GM23338 (cell line): ENCODE data around the gene MYH15. TPM values are rescaled to one million over a fixed set of nuclear protein-coding genes. Genes with fewer than 3 reads are reported as not detected.
A peak's percentile ranks its signal among the peaks of the same experiment; 100 is the strongest.

Experiments
- ATAC-seq: fragments of 200-7000 bp; cut with Tn5 transposase; 3 replicates; pipeline ENCODE4 v1.9.1; 2020
- DNase-seq: peaks from one replicate; pipeline ENCODE4 v3.0.0-alpha.2; 2015; ENCODE audit warnings: low spot score
- H2AFZ ChIP-seq: fragments of 200-600 bp; sonication (generic); 2 replicates; pipeline ENCODE4 v1.8.0; 2016; ENCODE audit warnings: antibody characterized with exemption, mild to moderate bottlenecking, moderate library complexity
- H3F3A ChIP-seq: fragments of 200-600 bp; sonication (generic); replicated peaks from 2 replicates; pipeline ENCODE4 v1.8.0; 2017; ENCODE audit warnings: antibody characterized with exemption, mixed run types, low read depth
- H3K27ac ChIP-seq: fragments of 200-600 bp; sonication (generic); 2 replicates; pipeline ENCODE4 v1.6.1; 2016; ENCODE audit warnings: low read depth
- H3K27me3 ChIP-seq: fragments of 200-600 bp; sonication (generic); 2 replicates; pipeline ENCODE4 v1.8.0; 2016; ENCODE audit warnings: mild to moderate bottlenecking, mixed run types, moderate library complexity; ENCODE audit not compliant: insufficient read depth
- H3K36me3 ChIP-seq: fragments of 200-600 bp; sonication (generic); 2 replicates; pipeline ENCODE4 v1.8.0; 2016; ENCODE audit warnings: mild to moderate bottlenecking; ENCODE audit not compliant: insufficient read depth
- H3K4me1 ChIP-seq: fragments of 200-600 bp; sonication (generic); 2 replicates; pipeline ENCODE4 v1.8.0; 2016; ENCODE audit warnings: mild to moderate bottlenecking, moderate library complexity; ENCODE audit not compliant: insufficient read depth
- H3K4me2 ChIP-seq: fragments of 200-600 bp; sonication (generic); 2 replicates; pipeline ENCODE4 v1.7.1; 2017; ENCODE audit warnings: mixed run types
- H3K4me3 ChIP-seq: fragments of 200-600 bp; sonication (generic); 2 replicates; pipeline ENCODE4 v1.6.1; 2016; ENCODE audit warnings: mixed run types
- H3K79me2 ChIP-seq: fragments of 200-600 bp; sonication (generic); replicated peaks from 2 replicates; pipeline ENCODE4 v1.8.0; 2017; ENCODE audit warnings: mild to moderate bottlenecking; ENCODE audit not compliant: insufficient read depth
- H3K9me2 ChIP-seq: fragments of 200-600 bp; sonication (generic); 2 replicates; pipeline ENCODE4 v1.8.0; 2017; ENCODE audit not compliant: insufficient read depth
- H4K20me1 ChIP-seq: fragments of 200-600 bp; sonication (generic); replicated peaks from 2 replicates; pipeline ENCODE4 v1.8.0; 2017; ENCODE audit warnings: mild to moderate bottlenecking; ENCODE audit not compliant: insufficient read depth
- H3K27ac Mint-ChIP-seq: 2 replicates; pipeline ENCODE4 v1.8.0; 2020; ENCODE audit warnings: inconsistent platforms, mild to moderate bottlenecking, moderate library complexity, mixed read lengths
- H3K27me3 Mint-ChIP-seq: 3 replicates; pipeline ENCODE4 v1.8.0; 2022; ENCODE audit warnings: low read depth, mild to moderate bottlenecking, moderate library complexity, mixed read lengths, inconsistent platforms; ENCODE audit not compliant: insufficient read depth, poor library complexity
- H3K36me3 Mint-ChIP-seq: 3 replicates; pipeline ENCODE4 v1.8.0; 2021; ENCODE audit warnings: low read depth, mild to moderate bottlenecking, inconsistent platforms, moderate library complexity, mixed read lengths
- H3K4me1 Mint-ChIP-seq: 3 replicates; pipeline ENCODE4 v1.8.0; 2020; ENCODE audit warnings: mild to moderate bottlenecking, inconsistent platforms, mixed read lengths
- H3K4me3 Mint-ChIP-seq: 3 replicates; pipeline ENCODE4 v1.8.0; 2021; ENCODE audit warnings: moderate library complexity, mild to moderate bottlenecking, inconsistent platforms, mixed read lengths
- H3K9me3 Mint-ChIP-seq: 3 replicates; pipeline ENCODE4 v1.8.0; 2020; ENCODE audit warnings: moderate library complexity, mild to moderate bottlenecking, inconsistent platforms, mixed read lengths
- CREB1 ChIP-seq: fragments of 250-450 bp; sonication (Bioruptor Pico); IDR thresholded peaks from 2 replicates; pipeline ENCODE4 v1.5.0; 2020; ENCODE audit warnings: low read depth, mild to moderate bottlenecking, moderate library complexity
- EZH2phosphoT487 ChIP-seq: fragments of 200-600 bp; sonication (generic); IDR thresholded peaks from one replicate; pipeline ENCODE4 v1.8.1; 2018; ENCODE audit warnings: antibody characterized with exemption; ENCODE audit not compliant: unreplicated experiment
- JUNB ChIP-seq: IDR thresholded peaks from one replicate; pipeline ENCODE4 v1.6.1; 2016; ENCODE audit warnings: antibody characterized with exemption; ENCODE audit not compliant: unreplicated experiment
- NANOG ChIP-seq: IDR thresholded peaks from 2 replicates; pipeline ENCODE4 v1.6.1; 2016; ENCODE audit warnings: antibody characterized with exemption, borderline replicate concordance
- POLR2AphosphoS5 ChIP-seq: IDR thresholded peaks from 2 replicates; pipeline ENCODE4 v1.6.1; 2016; ENCODE audit warnings: antibody characterized with exemption, low read depth
- REST ChIP-seq: IDR thresholded peaks from one replicate; pipeline ENCODE4 v1.6.1; 2018; ENCODE audit warnings: antibody characterized with exemption; ENCODE audit not compliant: unreplicated experiment
- STAT1 ChIP-seq: IDR thresholded peaks from one replicate; pipeline ENCODE4 v1.6.1; 2016; ENCODE audit warnings: antibody characterized with exemption; ENCODE audit not compliant: unreplicated experiment
- ZNF114 ChIP-seq: fragments of 250-450 bp; sonication (Bioruptor Pico); IDR thresholded peaks from 2 replicates; pipeline ENCODE4 v1.5.0; 2020; ENCODE audit warnings: mild to moderate bottlenecking, moderate library complexity
- ZNF331 ChIP-seq: fragments of 250-450 bp; sonication (Bioruptor Pico); IDR thresholded peaks from 2 replicates; pipeline ENCODE4 v1.5.0; 2020; ENCODE audit warnings: low read depth, mild to moderate bottlenecking, moderate library complexity
- polyA plus RNA-seq: library from polyadenylated mRNA; unstranded; fragments of >200 nt; fragmentation: Nextera tagmentation; extraction: Ambion mirVana; gene quantifications from 2 replicates; pipeline ENCODE4 v1.2.1, GENCODE V29; 2016
- total RNA-seq: library from RNA; depleted of rRNA; stranded (reverse); fragments of >200 nt; shearing (Covaris generic); gene quantifications from 2 replicates; pipeline ENCODE4 v1.2.3, GENCODE V29; 2014
- TF ChIP-seq, protein P1 (sequence below): IDR thresholded peaks from 2 replicates; pipeline ENCODE4 v1.6.1; 2016; ENCODE audit warnings: antibody characterized with exemption
- TF ChIP-seq, protein P2 (sequence below): fragments of 250-450 bp; sonication (Bioruptor Pico); IDR thresholded peaks from 2 replicates; pipeline ENCODE4 v1.5.0; 2020; ENCODE audit warnings: mild to moderate bottlenecking, moderate library complexity

Gene MYH15
- total and polyA plus RNA-seq, 2 experiments from 2014 or later: 0.07 TPM; not detected in 1

DNA sequence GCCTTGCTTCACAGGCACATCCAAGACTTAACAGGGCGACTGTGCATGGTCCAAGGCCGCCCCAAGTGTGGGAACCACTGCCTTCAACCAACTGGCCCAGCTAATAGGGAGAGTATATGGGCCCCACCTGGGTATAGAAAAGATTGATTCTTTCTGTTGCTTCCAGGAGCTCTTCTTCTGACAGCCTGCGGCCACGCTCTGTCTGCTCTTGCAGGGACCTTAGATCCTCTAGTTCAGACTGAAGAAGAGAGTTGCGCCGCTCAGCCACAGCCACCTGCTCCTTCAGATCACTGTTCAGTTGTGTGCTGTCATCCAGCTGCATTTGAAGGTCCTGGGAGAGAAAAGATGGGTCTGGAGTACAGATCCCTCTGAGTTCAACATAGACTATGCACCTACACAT is 111.9 kb downstream of the MYH15 start:
- Histone ChIP-seq H3K4me3 (no peak overlapping the region), H3K4me1 (peaks cover 5% of the 10 kb centered on the region; the same call in 1 of the 2 replicates), H3K79me2 (no peaks in the 10 kb centered on the region), H3K27ac (no peak overlapping the region), H3K9me2 (peaks cover 4% of the 10 kb centered on the region; the same call in 1 of the 2 replicates), H3K36me3 (no peaks in the 10 kb centered on the region), H3K4me2 (no peak overlapping the region), H2AFZ (no peak overlapping the region), H3F3A (no peaks in the 10 kb centered on the region), H4K20me1 (no peaks in the 10 kb centered on the region), H3K27me3 (no peaks in the 10 kb centered on the region)
- DNase-seq (no peak), ATAC-seq (no peak)
- no peak for TF ChIP-seq STAT1
- TF ChIP-seq ZNF114 (CRISPR knock-in tag): no peak
- TF ChIP-seq POLR2AphosphoS5: no peak
- TF ChIP-seq JUNB: no peak
- no peak for TF ChIP-seq ZNF331
- TF ChIP-seq, protein P1, sequence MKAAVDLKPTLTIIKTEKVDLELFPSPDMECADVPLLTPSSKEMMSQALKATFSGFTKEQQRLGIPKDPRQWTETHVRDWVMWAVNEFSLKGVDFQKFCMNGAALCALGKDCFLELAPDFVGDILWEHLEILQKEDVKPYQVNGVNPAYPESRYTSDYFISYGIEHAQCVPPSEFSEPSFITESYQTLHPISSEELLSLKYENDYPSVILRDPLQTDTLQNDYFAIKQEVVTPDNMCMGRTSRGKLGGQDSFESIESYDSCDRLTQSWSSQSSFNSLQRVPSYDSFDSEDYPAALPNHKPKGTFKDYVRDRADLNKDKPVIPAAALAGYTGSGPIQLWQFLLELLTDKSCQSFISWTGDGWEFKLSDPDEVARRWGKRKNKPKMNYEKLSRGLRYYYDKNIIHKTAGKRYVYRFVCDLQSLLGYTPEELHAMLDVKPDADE: no peak
- no peak for TF ChIP-seq CREB1
- peaks cover 3% of the 10 kb centered on the region for H3K27me3 Mint-ChIP-seq
- H3K4me1 Mint-ChIP-seq: peaks cover 12% of the 10 kb centered on the region; the same call in 2 of the 3 replicates
- H3K4me3 Mint-ChIP-seq: no peak overlapping the region
- no peaks in the 10 kb centered on the region for H3K36me3 Mint-ChIP-seq
- no peaks in the 10 kb centered on the region for H3K9me3 Mint-ChIP-seq
- no peak overlapping the region for H3K27ac Mint-ChIP-seq

GRCh38 chr3:108396336-108396735 is 114.1 kb downstream of the MYH15 start:
- no peaks in the 10 kb centered on the region for H3K79me2 ChIP-seq
- H3K36me3 ChIP-seq: no peaks in the 10 kb centered on the region
- no peak overlapping the region for H3K4me3 ChIP-seq
- H3K27ac ChIP-seq: no peak overlapping the region
- Mint-ChIP-seq H3K36me3 (no peaks in the 10 kb centered on the region), H3K4me3 (no peak overlapping the region), H3K27ac (no peak overlapping the region), H3K9me3 (no peaks in the 10 kb centered on the region; the same call in 2 of the 3 replicates), H3K4me1 (peaks cover 18% of the 10 kb centered on the region; the same call in 2 of the 3 replicates), H3K27me3 (peaks cover 3% of the 10 kb centered on the region)
- H3K4me2 ChIP-seq: 0 out of 2 replicates have a peak overlapping the region, but pooled peaks have one; percentile 41
- H3K4me1 ChIP-seq: peaks cover 5% of the 10 kb centered on the region; the same call in 1 of the 2 replicates
- no peaks in the 10 kb centered on the region for H3K27me3 ChIP-seq
- H4K20me1 ChIP-seq: no peaks in the 10 kb centered on the region
- ATAC-seq: peak; percentile 55
- DNase-seq: no peak
- no peak overlapping the region for H2AFZ ChIP-seq
- no peaks in the 10 kb centered on the region for H3F3A ChIP-seq
- H3K9me2 ChIP-seq: peaks cover 4% of the 10 kb centered on the region; the same call in 1 of the 2 replicates
- TF ChIP-seq NANOG (no peak), EZH2phosphoT487 (no peak), STAT1 (no peak), CREB1 (no peak), ZNF114 (CRISPR knock-in tag) (no peak), JUNB (no peak), REST (no peak), ZNF331 (no peak), POLR2AphosphoS5 (no peak)
- TF ChIP-seq, protein P2, sequence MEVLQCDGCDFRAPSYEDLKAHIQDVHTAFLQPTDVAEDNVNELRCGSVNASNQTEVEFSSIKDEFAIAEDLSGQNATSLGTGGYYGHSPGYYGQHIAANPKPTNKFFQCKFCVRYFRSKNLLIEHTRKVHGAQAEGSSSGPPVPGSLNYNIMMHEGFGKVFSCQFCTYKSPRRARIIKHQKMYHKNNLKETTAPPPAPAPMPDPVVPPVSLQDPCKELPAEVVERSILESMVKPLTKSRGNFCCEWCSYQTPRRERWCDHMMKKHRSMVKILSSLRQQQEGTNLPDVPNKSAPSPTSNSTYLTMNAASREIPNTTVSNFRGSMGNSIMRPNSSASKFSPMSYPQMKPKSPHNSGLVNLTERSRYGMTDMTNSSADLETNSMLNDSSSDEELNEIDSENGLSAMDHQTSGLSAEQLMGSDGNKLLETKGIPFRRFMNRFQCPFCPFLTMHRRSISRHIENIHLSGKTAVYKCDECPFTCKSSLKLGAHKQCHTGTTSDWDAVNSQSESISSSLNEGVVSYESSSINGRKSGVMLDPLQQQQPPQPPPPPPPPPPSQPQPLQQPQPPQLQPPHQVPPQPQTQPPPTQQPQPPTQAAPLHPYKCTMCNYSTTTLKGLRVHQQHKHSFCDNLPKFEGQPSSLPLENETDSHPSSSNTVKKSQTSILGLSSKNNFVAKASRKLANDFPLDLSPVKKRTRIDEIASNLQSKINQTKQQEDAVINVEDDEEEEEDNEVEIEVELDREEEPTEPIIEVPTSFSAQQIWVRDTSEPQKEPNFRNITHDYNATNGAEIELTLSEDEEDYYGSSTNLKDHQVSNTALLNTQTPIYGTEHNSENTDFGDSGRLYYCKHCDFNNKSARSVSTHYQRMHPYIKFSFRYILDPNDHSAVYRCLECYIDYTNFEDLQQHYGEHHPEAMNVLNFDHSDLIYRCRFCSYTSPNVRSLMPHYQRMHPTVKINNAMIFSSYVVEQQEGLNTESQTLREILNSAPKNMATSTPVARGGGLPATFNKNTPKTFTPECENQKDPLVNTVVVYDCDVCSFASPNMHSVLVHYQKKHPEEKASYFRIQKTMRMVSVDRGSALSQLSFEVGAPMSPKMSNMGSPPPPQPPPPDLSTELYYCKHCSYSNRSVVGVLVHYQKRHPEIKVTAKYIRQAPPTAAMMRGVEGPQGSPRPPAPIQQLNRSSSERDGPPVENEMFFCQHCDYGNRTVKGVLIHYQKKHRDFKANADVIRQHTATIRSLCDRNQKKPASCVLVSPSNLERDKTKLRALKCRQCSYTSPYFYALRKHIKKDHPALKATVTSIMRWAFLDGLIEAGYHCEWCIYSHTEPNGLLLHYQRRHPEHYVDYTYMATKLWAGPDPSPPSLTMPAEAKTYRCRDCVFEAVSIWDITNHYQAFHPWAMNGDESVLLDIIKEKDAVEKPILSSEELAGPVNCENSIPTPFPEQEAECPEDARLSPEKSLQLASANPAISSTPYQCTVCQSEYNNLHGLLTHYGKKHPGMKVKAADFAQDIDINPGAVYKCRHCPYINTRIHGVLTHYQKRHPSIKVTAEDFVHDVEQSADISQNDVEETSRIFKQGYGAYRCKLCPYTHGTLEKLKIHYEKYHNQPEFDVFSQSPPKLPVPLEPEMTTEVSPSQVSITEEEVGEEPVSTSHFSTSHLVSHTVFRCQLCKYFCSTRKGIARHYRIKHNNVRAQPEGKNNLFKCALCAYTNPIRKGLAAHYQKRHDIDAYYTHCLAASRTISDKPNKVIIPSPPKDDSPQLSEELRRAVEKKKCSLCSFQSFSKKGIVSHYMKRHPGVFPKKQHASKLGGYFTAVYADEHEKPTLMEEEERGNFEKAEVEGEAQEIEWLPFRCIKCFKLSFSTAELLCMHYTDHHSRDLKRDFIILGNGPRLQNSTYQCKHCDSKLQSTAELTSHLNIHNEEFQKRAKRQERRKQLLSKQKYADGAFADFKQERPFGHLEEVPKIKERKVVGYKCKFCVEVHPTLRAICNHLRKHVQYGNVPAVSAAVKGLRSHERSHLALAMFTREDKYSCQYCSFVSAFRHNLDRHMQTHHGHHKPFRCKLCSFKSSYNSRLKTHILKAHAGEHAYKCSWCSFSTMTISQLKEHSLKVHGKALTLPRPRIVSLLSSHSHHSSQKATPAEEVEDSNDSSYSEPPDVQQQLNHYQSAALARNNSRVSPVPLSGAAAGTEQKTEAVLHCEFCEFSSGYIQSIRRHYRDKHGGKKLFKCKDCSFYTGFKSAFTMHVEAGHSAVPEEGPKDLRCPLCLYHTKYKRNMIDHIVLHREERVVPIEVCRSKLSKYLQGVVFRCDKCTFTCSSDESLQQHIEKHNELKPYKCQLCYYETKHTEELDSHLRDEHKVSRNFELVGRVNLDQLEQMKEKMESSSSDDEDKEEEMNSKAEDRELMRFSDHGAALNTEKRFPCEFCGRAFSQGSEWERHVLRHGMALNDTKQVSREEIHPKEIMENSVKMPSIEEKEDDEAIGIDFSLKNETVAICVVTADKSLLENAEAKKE (CRISPR knock-in tag): no peak
